SK-N-MC (cell line): ENCODE results near the gene DPYSL4.

Experiments
- EZH2 ChIP-seq: fragments of 200-600 bp; sonication (generic); IDR thresholded peaks from one replicate; pipeline ENCODE4 v1.6.1; 2017; ENCODE audit warnings: antibody characterized with exemption
- POLR2AphosphoS5 ChIP-seq: IDR thresholded peaks from 2 replicates; pipeline ENCODE4 v1.6.1; 2012; ENCODE audit warnings: mild to moderate bottlenecking, low read depth, low read length, borderline replicate concordance

GRCh38 chr10:132239126-132240031, 52.6 kb downstream of the DPYSL4 start:
- no peak for TF ChIP-seq EZH2
- TF ChIP-seq POLR2AphosphoS5 = no peak
